H1 (cell line): ENCODE measurements around the gene ATP6V0A1. TPM values are rescaled to one million over a fixed set of nuclear protein-coding genes. Genes with fewer than 3 reads are reported as not detected.

Experiments used
- CTCF ChIA-PET: fragments of 300-600 bp; sonication (Branson Sonifier 250); formaldehyde crosslinking; loops from one replicate; lab custom pipeline; 2021; ENCODE audit not compliant: partially characterized antibody; lab: Charles Lee
- POLR2A ChIA-PET: fragments of 300-600 bp; sonication (Branson Sonifier 250); formaldehyde crosslinking; loops from one replicate; lab custom pipeline; 2021; ENCODE audit warnings: inconsistent platforms; ENCODE audit not compliant: partially characterized antibody; lab: Charles Lee
- DNase-seq, 2 experiments: peaks; one replicate each; pipeline versions ENCODE4 v3.0.0 to v3.0.0-alpha.2; 2010 to 2022; ENCODE audit warnings: low spot score in 2 of 2, low read depth in 1 of 2, mixed read lengths in 1 of 2
- FAIRE-seq: peaks from 2 replicates; lab custom pipeline; 2011; peaks lifted over from hg19 to GRCh38; lab: Jason Lieb, UNC
- H2AFZ ChIP-seq: 2 replicates; pipeline ENCODE4 v1.8.1; 2012; ENCODE audit warnings: low read length, inconsistent platforms
- H2AK5ac ChIP-seq: 2 replicates; pipeline ENCODE4 v1.6.1; 2013; ENCODE audit warnings: low read depth, low read length
- H2BK120ac ChIP-seq: replicated peaks from 2 replicates; pipeline ENCODE3; 2013; ENCODE audit warnings: low read depth, low read length, inconsistent platforms
- H2BK12ac ChIP-seq: 2 replicates; pipeline ENCODE4 v1.6.1; 2013; ENCODE audit warnings: low read depth, low read length
- H2BK15ac ChIP-seq: 2 replicates; pipeline ENCODE4 v1.6.1; 2013; ENCODE audit warnings: low read length
- H2BK20ac ChIP-seq: 2 replicates; pipeline ENCODE4 v1.6.1; 2013; ENCODE audit warnings: low read length
- H2BK5ac ChIP-seq: 2 replicates; pipeline ENCODE4 v1.6.1; 2013; ENCODE audit warnings: low read depth, low read length
- H3K14ac ChIP-seq: 2 replicates; pipeline ENCODE4 v1.6.1; 2013; ENCODE audit warnings: inconsistent platforms; ENCODE audit not compliant: insufficient read length
- H3K18ac ChIP-seq: 2 replicates; pipeline ENCODE4 v1.6.1; 2013; ENCODE audit warnings: low read length; ENCODE audit errors: extremely low read depth
- H3K23ac ChIP-seq: 2 replicates; pipeline ENCODE4 v1.6.1; 2013; ENCODE audit warnings: inconsistent platforms; ENCODE audit not compliant: insufficient read length
- H3K23me2 ChIP-seq: 2 replicates; pipeline ENCODE4 v1.6.1; 2013; ENCODE audit warnings: low read depth, low read length
- H3K27ac ChIP-seq: 2 replicates; pipeline ENCODE4 v1.6.1; 2011; ENCODE audit warnings: low read depth, low read length, inconsistent platforms
- H3K27me3 ChIP-seq, 4 experiments: replicated peaks in 1 of 4; 1 replicate in 1 of 4; 2 replicates in 3 of 4; pipeline versions ENCODE4 v1.6.1 to v1.8.1; 2011 to 2013; ENCODE audit warnings: low read length in 3 of 4, mild to moderate bottlenecking in 3 of 4, inconsistent platforms in 2 of 4, mixed read lengths in 2 of 4, moderate library complexity in 1 of 4; ENCODE audit not compliant: control insufficient read depth in 3 of 4, insufficient read depth in 3 of 4; ENCODE audit errors: extremely low read depth in 1 of 4
- H3K36me3 ChIP-seq, 4 experiments: 2 replicates each; pipeline versions ENCODE4 v1.6.1 to v1.8.1; 2011 to 2013; ENCODE audit warnings: mild to moderate bottlenecking in 4 of 4, low read length in 3 of 4, moderate library complexity in 2 of 4, control low read depth in 1 of 4, inconsistent platforms in 1 of 4; ENCODE audit not compliant: insufficient read depth in 4 of 4, control insufficient read depth in 2 of 4
- H3K4ac ChIP-seq: replicated peaks from 2 replicates; pipeline ENCODE3; 2013; ENCODE audit warnings: low read length, low read depth, mixed read lengths, inconsistent platforms; ENCODE audit not compliant: insufficient read length
- H3K4me1 ChIP-seq, 4 experiments: replicated peaks in 1 of 4; 1 replicate in 1 of 4; 2 replicates in 3 of 4; pipeline versions ENCODE4 v1.6.1 to v1.8.1; 2011 to 2013; ENCODE audit warnings: low read length in 3 of 4, inconsistent platforms in 2 of 4, mixed read lengths in 1 of 4; ENCODE audit not compliant: insufficient read depth in 4 of 4, control insufficient read depth in 3 of 4
- H3K4me2 ChIP-seq, 2 experiments: 2 replicates each; pipeline versions ENCODE4 v1.6.1 to v1.8.1; 2011 to 2013; ENCODE audit warnings: low read depth in 2 of 2, low read length in 2 of 2, control low read depth in 1 of 2, inconsistent platforms in 1 of 2, mild to moderate bottlenecking in 1 of 2; ENCODE audit not compliant: insufficient read depth in 1 of 2
- H3K4me3 ChIP-seq, 4 experiments: fragments of 200-600, 300-600 bp in 1 of 4; sonication (generic), shearing (Covaris generic), sonication (Bioruptor Twin) in 1 of 4; 2 replicates each; pipeline versions ENCODE4 v1.5.1 to v1.8.1; 2011 to 2016; ENCODE audit warnings: low read length in 4 of 4, low read depth in 3 of 4, control low read depth in 2 of 4, inconsistent platforms in 2 of 4, mild to moderate bottlenecking in 2 of 4, mixed read lengths in 1 of 4, moderate library complexity in 1 of 4; ENCODE audit not compliant: insufficient read depth in 2 of 4; ENCODE audit errors: extremely low read depth in 1 of 4
- H3K56ac ChIP-seq: replicated peaks from 2 replicates; pipeline ENCODE3; 2013; ENCODE audit warnings: low read depth, mild to moderate bottlenecking, mixed read lengths, low read length, inconsistent platforms; ENCODE audit not compliant: insufficient read length
- H3K79me1 ChIP-seq: 2 replicates; pipeline ENCODE4 v1.6.1; 2013; ENCODE audit warnings: low read depth, low read length, control low read depth
- H3K79me2 ChIP-seq, 2 experiments: 2 replicates each; pipeline versions ENCODE4 v1.6.1 to v1.8.1; 2012 to 2013; ENCODE audit warnings: low read length in 2 of 2, mild to moderate bottlenecking in 2 of 2, inconsistent platforms in 1 of 2; ENCODE audit not compliant: insufficient read depth in 2 of 2, control insufficient read depth in 1 of 2
- H3K9ac ChIP-seq, 4 experiments: replicated peaks in 1 of 4; 1 replicate in 1 of 4; 2 replicates in 3 of 4; pipeline versions ENCODE4 v1.6.1 to v1.8.1; 2011 to 2013; ENCODE audit warnings: low read depth in 3 of 4, low read length in 3 of 4, control low read depth in 2 of 4, mild to moderate bottlenecking in 2 of 4, moderate library complexity in 2 of 4, inconsistent platforms in 1 of 4; ENCODE audit errors: extremely low read depth in 1 of 4
- H3K9me3 ChIP-seq, 2 experiments: 2 replicates each; pipeline versions ENCODE4 v1.6.1 to v1.8.1; 2012 to 2013; ENCODE audit warnings: mild to moderate bottlenecking in 2 of 2, moderate library complexity in 2 of 2, control low read depth in 1 of 2, inconsistent platforms in 1 of 2, low read depth in 1 of 2, low read length in 1 of 2, mixed read lengths in 1 of 2; ENCODE audit not compliant: insufficient read depth in 2 of 2
- H4K20me1 ChIP-seq, 2 experiments: replicated peaks in 1 of 2; 2 replicates each; pipeline versions ENCODE3 to v1.8.1; 2011 to 2013; ENCODE audit warnings: inconsistent platforms in 2 of 2, low read length in 2 of 2, mild to moderate bottlenecking in 1 of 2; ENCODE audit not compliant: insufficient read depth in 2 of 2, control insufficient read depth in 1 of 2
- H4K5ac ChIP-seq: 2 replicates; pipeline ENCODE4 v1.6.1; 2013; ENCODE audit warnings: low read length, low read depth, mixed read lengths, inconsistent platforms; ENCODE audit not compliant: insufficient read length
- H4K8ac ChIP-seq: 2 replicates; pipeline ENCODE4 v1.8.0; 2013; ENCODE audit warnings: mild to moderate bottlenecking, moderate library complexity, low read length, inconsistent platforms; ENCODE audit not compliant: insufficient read depth; ENCODE audit errors: extremely low read depth
- H4K91ac ChIP-seq: replicated peaks from 2 replicates; pipeline ENCODE3; 2013; ENCODE audit warnings: low read length, mixed read lengths, inconsistent platforms; ENCODE audit not compliant: insufficient read length
- POLR2AphosphoS5 ChIP-seq: IDR thresholded peaks from 2 replicates; pipeline ENCODE4 v1.6.1; 2011; ENCODE audit warnings: low read depth, low read length
- RFX5 ChIP-seq: IDR thresholded peaks from 2 replicates; pipeline ENCODE4 v1.6.1; 2011; ENCODE audit warnings: low read depth, low read length, improper control_type of control experiment, borderline replicate concordance
- WGBS, 2 experiments: shearing (Covaris generic) in 1 of 2; methylation state at CpG; one replicate each; pipeline versions ENCODE4 v1.1.6 to v1.1.7; 2013 to 2015; ENCODE audit warnings: low lambda C conversion rate in 2 of 2, mixed read lengths in 2 of 2, inconsistent platforms in 1 of 2, low coverage in 1 of 2, missing lambda C conversion rate in 1 of 2; ENCODE audit not compliant: insufficient replicate concordance in 2 of 2, insufficient coverage in 1 of 2, insufficient read length in 1 of 2; ENCODE audit errors: extremely low coverage in 1 of 2, missing lambda C conversion rate in 1 of 2; 5-methylcytosine and 5-hydroxymethylcytosine counted together
- polyA plus RNA-seq, 7 experiments: library from polyadenylated mRNA; depleted of rRNA in 3 of 7; stranded (reverse) in 5 of 7; unstranded in 2 of 7; fragments of >200 nt in 5 of 7; fragments of 200-250 nt in 2 of 7; gene quantifications; 1 replicate in 5 of 7; 2 replicates in 1 of 7; 4 replicates in 1 of 7; pipeline versions ENCODE4 v1.2.1 to v1.2.3, GENCODE V29; 2011 to 2013; ENCODE audit warnings: missing spikeins in 2 of 7, mixed read lengths in 2 of 7
- total RNA-seq: library from RNA; stranded (reverse); fragmentation: NEBNext Ultra II Directional; extraction: Animal tissue kit (Norgen Biotek cat#: 25700); gene quantifications from 2 replicates; pipeline ENCODE4 v1.2.1, GENCODE V29; 2021
- TF ChIP-seq, protein P1 (sequence below): IDR thresholded peaks from 2 replicates; pipeline ENCODE4 v1.6.1; 2012; ENCODE audit warnings: inconsistent platforms

ATP6V0A1 gene
- total and polyA plus RNA-seq, 2 of the 8 experiments (the other 6 are each of a cell fraction or from before 2014, with no cell fraction given), result 55.3 to 63.4 TPM

DNA sequence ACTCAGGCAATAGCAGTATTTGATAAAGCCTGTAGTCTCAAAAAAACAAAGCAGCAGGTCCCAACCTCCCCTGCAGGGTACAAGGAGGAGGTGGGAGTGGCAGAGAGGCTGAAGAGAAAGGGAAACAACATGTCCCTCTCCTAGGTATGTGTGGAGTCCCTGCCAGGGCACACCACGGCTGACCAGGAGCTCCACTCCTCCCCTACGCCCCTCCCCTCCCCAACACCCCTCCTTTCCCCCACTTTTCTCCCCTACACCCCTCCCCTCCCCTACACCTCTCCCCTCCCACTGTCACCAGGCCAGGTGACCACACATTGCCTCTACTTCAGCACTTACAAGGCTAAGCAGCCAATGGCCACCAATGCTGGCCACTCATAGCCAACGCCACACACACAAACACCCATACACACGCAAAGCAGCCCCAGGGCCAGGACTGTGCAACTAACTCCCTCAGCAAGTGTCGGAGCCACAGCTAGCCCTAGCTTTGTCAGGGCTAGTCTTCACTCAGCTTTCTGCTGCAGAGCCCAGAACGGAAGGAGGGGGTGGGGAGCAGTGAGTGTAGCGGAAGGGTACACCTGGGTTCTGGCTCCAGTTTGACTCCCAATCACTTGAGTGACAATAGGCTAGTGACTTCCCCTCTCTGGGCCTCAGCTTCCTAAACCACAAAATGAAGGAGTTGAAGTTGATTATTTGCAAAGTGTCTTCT is 43.8 kb upstream of the ATP6V0A1 start:
- H3K9ac ChIP-seq, result no peak overlapping the region; a peak in 1 of 7 replicates
- H3K9me3 ChIP-seq, result no peaks in the 10 kb centered on the region
- H2BK20ac ChIP-seq, result no peak overlapping the region
- POLR2A ChIA-PET, result interaction anchor here (0.6 to 1.9 kb wide), 6 partner anchors 8 to 518 kb away, joined by 3 to 7 read pairs (median 3); partner anchors contain the start of gene CAVIN1
- peaks cover 6% of the 10 kb centered on the region for H3K79me1 ChIP-seq
- H3K56ac ChIP-seq, result no peak overlapping the region
- H3K23ac ChIP-seq, result no peak overlapping the region
- peaks cover 0 to 10% (median 5%) of the 10 kb centered on the region in 4 experiments; a peak in 4 of 7 replicates for H3K4me1 ChIP-seq
- H3K4me2 ChIP-seq, result peak overlapping the region; percentile 21 to 52
- H2AK5ac ChIP-seq, result no peak overlapping the region; the same call in 1 of the 2 replicates
- H4K20me1 ChIP-seq, result peaks cover 0 to 2% of the 10 kb centered on the region in 2 experiments
- H3K79me2 ChIP-seq, result peaks cover 0 to 10% of the 10 kb centered on the region in 2 experiments; a peak in 2 of 4 replicates
- H2AFZ ChIP-seq, result no peak overlapping the region
- H2BK120ac ChIP-seq, result no peak overlapping the region
- no peaks in the 10 kb centered on the region for H3K36me3 ChIP-seq
- peak overlapping the region; percentile 86 for H4K91ac ChIP-seq
- TF ChIP-seq RFX5, result no peak
- TF ChIP-seq, protein P1, sequence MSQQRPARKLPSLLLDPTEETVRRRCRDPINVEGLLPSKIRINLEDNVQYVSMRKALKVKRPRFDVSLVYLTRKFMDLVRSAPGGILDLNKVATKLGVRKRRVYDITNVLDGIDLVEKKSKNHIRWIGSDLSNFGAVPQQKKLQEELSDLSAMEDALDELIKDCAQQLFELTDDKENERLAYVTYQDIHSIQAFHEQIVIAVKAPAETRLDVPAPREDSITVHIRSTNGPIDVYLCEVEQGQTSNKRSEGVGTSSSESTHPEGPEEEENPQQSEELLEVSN, result no peak
- TF ChIP-seq POLR2AphosphoS5, result no peak
- TF ChIP-seq, all 59 proteins: peak for 0
- FAIRE-seq, result no peak
- H2BK15ac ChIP-seq, result no peak overlapping the region
- no peak overlapping the region for H4K5ac ChIP-seq
- H3K27me3 ChIP-seq, result no peaks in the 10 kb centered on the region
- no peak for DNase-seq
- no peak overlapping the region for H2BK12ac ChIP-seq
- no peaks in the 10 kb centered on the region for H3K23me2 ChIP-seq
- no peak overlapping the region for H3K27ac ChIP-seq
- no peak overlapping the region for H4K8ac ChIP-seq
- WGBS, 2 experiments, result 87% methylated on average over 5 of the region's 7 CpGs; no CpG with 5 or more reads in 1 of the 2 experiments
- peak overlapping the region; percentile 60; the same call in 1 of the 2 replicates for H3K18ac ChIP-seq
- H3K4me3 ChIP-seq, result no peak overlapping the region
- H3K14ac ChIP-seq, result no peak overlapping the region
- CTCF ChIA-PET, result interaction anchor here (0.7 to 23.6 kb wide), 9 partner anchors 9 to 112 kb away, joined by 3 to 542 read pairs (median 5); partner anchors contain the start of gene CAVIN1
- H3K4ac ChIP-seq, result no peak overlapping the region
- no peak overlapping the region for H2BK5ac ChIP-seq
